OCI-M2 (cell line): Measurements from ENCODE around the gene VSIG10L2.

Experiments used
- DNase-seq: peaks from one replicate; lab custom pipeline; 2025; ENCODE audit not compliant: unreplicated experiment; lab: John Stamatoyannopoulos, UW

VSIG10L2 gene

DNA sequence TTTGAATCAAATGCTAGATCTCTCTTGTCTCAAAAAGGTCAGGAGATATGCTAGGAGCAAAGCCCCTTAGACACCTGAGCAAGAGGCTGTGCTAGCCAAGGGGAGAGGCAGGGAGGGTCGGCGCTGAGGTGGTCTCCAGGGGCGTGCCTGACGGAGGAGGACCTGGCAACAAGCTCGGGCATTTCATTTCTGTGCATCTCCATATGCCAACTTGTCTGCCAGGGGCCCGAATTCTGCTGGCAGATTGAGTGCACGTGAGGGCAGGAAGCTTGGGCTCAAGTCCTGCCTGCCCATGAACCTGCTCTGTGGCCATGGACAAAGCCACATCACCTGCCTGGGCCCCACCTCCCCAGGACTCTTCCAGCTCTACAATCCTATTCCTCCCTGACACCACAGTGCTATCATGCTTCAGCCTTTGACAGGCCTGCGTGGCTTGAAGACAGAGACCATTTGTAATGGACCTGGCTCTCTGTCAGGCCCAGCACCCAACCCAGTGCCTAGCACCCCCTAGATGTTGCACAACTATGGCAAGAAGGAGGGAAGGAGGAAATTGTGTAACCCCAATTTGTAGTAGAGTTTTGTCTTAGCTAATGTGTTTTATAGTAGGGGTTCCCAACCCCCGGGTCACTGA lies 16.3 kb upstream of the VSIG10L2 start:
- DNase-seq = no peak

GRCh38 chr11:125930076-125930450 lies 15.8 kb upstream of the VSIG10L2 start:
- DNase-seq = no peak

GRCh38 chr11:125931116-125931515 lies 14.7 kb upstream of the VSIG10L2 start:
- DNase-seq = no peak

GRCh38 chr11:125931668-125932067 lies 14.2 kb upstream of the VSIG10L2 start:
- no peak for DNase-seq

DNA sequence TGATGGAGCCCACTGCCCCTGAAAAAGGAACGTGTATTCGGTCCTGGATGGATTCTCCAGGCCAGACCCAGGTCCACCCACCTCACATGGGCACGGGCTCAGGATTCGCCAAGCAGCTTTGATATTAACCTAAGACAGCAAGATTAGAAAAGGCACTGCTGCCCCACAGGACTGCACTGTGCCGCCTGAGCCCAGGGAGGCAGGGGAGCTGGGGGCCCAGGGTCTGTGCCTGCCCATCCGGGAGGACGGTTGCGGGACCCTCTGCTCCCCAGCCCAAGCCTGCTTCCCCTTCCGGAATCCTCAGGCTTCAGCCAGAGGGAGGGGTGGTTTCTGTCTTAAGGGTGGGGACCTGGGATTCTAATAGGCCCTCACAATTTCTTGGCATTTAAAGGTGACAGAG lies 13.5 kb upstream of the VSIG10L2 start:
- no peak for DNase-seq

- no peak for DNase-seq
These were observed 12.6 kb upstream of the VSIG10L2 start for GRCh38 chr11:125933030-125933813.

DNA sequence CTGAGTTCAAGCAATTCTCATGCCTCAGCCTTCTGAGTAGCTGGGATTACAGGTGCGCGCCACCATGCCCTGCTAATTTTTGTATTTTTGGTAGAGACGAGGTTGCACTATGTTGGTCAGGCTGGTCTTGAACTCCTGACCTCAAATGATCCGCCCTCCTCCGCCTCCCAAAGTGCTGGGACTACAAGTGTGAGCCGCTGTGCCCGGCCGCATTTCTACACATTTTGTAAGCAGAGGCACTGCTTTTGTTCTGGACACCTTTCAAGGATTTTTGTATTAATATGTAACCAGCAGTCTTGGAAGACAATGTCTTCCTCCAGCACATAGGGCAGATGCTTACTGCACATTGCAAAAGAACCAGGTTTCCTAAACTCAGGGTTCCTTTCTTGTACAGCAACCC lies 11.4 kb upstream of the VSIG10L2 start:
- no peak for DNase-seq

DNA sequence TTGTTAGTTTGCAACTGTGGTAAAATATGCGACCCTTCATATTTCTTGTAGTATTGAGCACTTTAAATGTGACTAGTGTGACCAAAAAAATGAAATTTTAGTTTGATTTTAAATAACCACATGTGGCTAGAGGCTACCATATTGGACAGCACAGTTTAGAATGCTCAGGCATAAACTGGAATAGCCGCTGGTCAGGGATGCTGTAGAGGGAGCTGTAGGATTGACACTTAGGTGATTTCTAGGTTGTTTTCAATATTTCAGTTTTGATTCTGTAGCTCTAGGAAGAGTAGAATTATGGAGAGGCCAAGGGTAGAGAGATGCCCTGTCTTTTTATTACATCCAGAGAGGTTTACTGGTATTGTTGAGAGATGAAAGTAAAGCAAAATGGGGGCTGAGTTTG lies 10.8 kb upstream of the VSIG10L2 start:
- no peak for DNase-seq

GRCh38 chr11:125935618-125936199 lies 10.1 kb upstream of the VSIG10L2 start:
- no peak for DNase-seq

DNA sequence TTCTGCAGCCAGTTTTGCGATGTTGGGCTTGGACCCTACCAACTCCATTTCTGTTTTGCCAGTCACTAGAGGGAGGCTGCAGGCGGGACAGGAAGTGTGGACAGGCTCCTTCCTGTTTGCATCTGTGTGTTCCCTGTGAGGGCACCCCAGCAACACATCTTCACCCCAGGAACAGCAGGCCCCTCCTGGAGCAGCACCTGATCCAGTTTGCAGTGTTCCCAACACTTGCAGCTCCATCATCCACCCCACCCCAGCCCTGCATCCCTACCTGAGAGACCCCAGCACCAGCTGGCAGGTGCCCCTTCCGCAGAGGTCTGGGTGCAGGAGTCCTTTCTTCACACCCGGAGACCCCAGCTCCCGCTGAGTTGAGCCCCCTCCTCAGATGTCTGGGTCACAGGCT lies 7.4 kb upstream of the VSIG10L2 start:
- no peak for DNase-seq

GRCh38 chr11:125939081-125939521 lies 6.7 kb upstream of the VSIG10L2 start:
- no peak for DNase-seq

- DNase-seq = no peak
These were observed 5.7 kb upstream of the VSIG10L2 start for GRCh38 chr11:125940145-125940544.

DNA sequence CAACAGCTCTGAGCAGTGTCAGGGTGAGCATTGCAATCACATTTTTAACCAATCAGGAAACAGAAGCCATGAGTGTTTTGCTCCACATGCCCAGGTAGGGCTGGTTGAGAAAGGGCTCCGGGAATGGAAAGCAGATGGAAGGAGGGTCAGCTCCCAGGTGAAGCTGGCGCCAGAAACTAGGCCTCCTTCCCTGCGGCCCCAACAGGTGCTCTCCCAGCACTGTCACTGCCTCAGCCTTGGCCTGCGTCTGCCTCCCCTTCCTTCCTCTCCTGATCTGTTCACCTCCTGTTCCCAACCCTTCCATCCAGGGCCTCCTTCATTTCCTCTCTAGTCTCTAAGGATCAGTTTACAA lies 4.6 kb upstream of the VSIG10L2 start:
- no peak for DNase-seq

GRCh38 chr11:125941619-125942611 lies 3.9 kb upstream of the VSIG10L2 start:
- no peak for DNase-seq

- DNase-seq = no peak
These were observed 2.9 kb upstream of the VSIG10L2 start for GRCh38 chr11:125942771-125943428.

GRCh38 chr11:125943661-125944349 lies 2.0 kb upstream of the VSIG10L2 start:
- no peak for DNase-seq

DNA sequence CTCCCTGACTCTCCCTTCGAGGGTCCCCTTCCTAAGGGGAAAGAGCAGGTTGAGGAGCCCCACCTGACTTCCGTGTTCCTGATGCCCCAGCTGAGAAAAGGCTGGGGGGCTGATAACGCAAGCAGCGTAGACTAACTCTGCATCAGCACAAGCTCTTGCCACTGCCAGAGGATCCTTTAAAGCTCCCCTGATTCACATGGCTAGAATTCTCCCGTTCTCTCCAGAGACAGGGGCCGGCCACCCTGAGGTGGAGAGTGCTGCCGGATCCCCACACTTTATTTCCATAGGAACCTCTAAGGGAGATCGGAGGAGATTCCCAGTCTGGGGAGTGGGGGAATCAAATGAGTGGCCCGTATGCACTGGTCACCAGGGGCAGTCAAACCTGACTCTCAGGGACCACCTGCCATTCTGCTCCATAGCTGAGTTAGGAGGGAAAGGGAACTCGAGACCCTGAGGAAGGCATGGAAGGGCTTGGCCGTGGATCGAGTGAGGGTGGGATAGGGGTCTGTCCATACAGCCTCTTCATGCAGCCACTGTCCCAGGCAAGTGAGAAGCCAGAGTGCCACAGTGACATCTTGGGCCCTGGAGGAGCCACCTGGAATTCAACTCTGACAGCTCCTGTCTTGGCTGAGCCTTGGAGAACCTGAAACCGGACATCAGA lies 1.4 kb upstream of the VSIG10L2 start:
- DNase-seq = no peak

DNA sequence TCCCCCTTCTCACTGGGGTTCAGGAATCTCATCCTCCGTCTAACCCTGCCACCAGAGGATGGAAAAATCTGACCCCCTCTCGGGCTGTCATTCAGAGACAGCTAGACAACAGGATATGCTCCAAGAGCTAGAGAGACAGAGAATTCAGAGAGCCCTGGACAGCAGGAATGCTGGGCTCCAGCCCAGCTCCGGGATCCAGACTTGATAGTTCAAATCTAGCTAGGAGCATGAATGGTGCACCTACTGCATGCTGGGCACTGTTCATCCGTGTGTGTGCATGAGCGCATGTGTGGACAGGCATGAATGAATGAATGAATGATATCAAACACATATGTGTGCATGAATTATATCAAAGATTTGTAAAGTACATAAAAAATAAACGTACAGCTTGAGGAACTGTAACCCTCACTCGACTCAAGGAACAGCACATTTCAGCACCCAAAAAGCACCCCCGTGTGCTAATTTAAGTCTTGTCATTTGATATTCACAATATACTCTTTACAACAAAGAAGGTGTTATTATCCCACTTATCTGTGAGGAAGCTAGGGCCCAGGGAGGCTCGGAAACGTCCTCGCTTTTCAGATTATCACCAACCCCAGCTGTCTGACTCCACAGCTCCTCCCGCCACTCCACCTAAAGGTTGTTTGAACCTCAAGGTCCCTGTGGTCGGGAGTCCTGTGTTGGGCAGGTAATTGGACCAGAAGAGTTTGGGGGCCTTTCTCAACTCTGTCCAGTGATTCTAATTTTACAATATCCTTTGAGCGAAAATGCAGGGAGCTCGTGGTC lies 640 bp upstream of the VSIG10L2 start:
- DNase-seq = no peak
